Measurements from ENCODE around the gene LEKR1. TPM values are rescaled to one million over a fixed set of nuclear protein-coding genes. Genes with fewer than 3 reads are reported as not detected.
A peak's percentile ranks its signal among the peaks of the same experiment; 100 is the strongest.

The LEKR1 gene
- total and polyA plus RNA-seq, 2 of the 13 experiments (the other 11 are each of a cell fraction or from before 2014, with no cell fraction given): 0.49 to 1.5 TPM

GRCh38 chr3:156811089-156811862 is 14.9 kb upstream of the LEKR1 start:
- FAIRE-seq (no peak), DNase-seq (ENCODE audit: low spot score) (no peak), ATAC-seq (no peak)
- no TSS peak for BruUV-seq (replicated peaks)
- in situ Hi-C loops (cut with HindIII; ENCODE audit: extremely low pct_ligation_motif_present, low pct_unique_long_range_greater_than_20kb) (no loop called here), intact Hi-C loops (cut with micrococcal nuclease; ENCODE audit: unreplicated experiment) (loop anchor here (5.0 to 10.0 kb wide), 2 partner anchors 274 to 326 kb away; no protein-coding TSS in a partner anchor)
- Histone ChIP-seq H4K20me1 (ENCODE audit: insufficient read depth, low read length) (no peaks in the 10 kb centered on the region), H3K4me3 (replicated peaks in 1 of 3; ENCODE audit: insufficient read depth in 1 of 3, low read depth in 2 of 3, low read length in 3 of 3) (no peak overlapping the region), H3K27ac (ENCODE audit: extremely low read length, insufficient read depth, low read length) (no peak overlapping the region), H3K9ac (ENCODE audit: insufficient read depth, low read depth, low read length) (no peak overlapping the region), H2AFZ (ENCODE audit: low read length) (no peak overlapping the region), H3K4me1 (ENCODE audit: insufficient read depth, low read length) (peaks cover 25% of the 10 kb centered on the region), H3K79me2 (ENCODE audit: insufficient read depth, low read length) (no peaks in the 10 kb centered on the region), H3K4me2 (ENCODE audit: low read depth, low read length) (no peak overlapping the region), H3K9me3 (ENCODE audit: low read length) (no peaks in the 10 kb centered on the region), H3K36me3 (replicated peaks in 1 of 2; ENCODE audit: control insufficient read depth in 1 of 2, insufficient read depth in 2 of 2, low read length in 2 of 2) (no peaks in the 10 kb centered on the region), H3K27me3 (ENCODE audit: control insufficient read depth in 1 of 2, insufficient read depth in 2 of 2, low read length in 2 of 2) (no peaks in the 10 kb centered on the region)
- 45% methylated on average over 2 of the region's 2 CpGs for WGBS (ENCODE audit: low lambda C conversion rate)
- TF ChIP-seq NCOR1 (IDR thresholded peaks at IDR 0.05; ENCODE audit: borderline replicate concordance, low read length): peak; percentile 46; the same call in 1 of the 2 replicates
- TF ChIP-seq ZNF530 (CRISPR knock-in tag; IDR thresholded peaks at IDR 0.05; ENCODE audit: low read depth): no peak
- TF ChIP-seq ZNF619 (CRISPR knock-in tag; IDR thresholded peaks at IDR 0.05): no peak
- TF ChIP-seq HNF4A (CRISPR knock-in tag; IDR thresholded peaks at IDR 0.05): peak; percentile 41; the same call in 1 of the 2 replicates
- no peak for TF ChIP-seq SIX4 (CRISPR knock-in tag; IDR thresholded peaks at IDR 0.05)
- peak; percentile 31 to 74; a peak in 2 of 4 replicates for TF ChIP-seq NR2F1 (CRISPR knock-in tag; IDR thresholded peaks at IDR 0.05)
- TF ChIP-seq RXRB (CRISPR knock-in tag; IDR thresholded peaks at IDR 0.05; ENCODE audit: borderline replicate concordance): no peak
- no peak for TF ChIP-seq ZNF407 (CRISPR knock-in tag; IDR thresholded peaks at IDR 0.05; ENCODE audit: not compliant biosample characterization)
- no peak for TF ChIP-seq HOXA3 (CRISPR knock-in tag; IDR thresholded peaks at IDR 0.05)
- TF ChIP-seq, protein P1, sequence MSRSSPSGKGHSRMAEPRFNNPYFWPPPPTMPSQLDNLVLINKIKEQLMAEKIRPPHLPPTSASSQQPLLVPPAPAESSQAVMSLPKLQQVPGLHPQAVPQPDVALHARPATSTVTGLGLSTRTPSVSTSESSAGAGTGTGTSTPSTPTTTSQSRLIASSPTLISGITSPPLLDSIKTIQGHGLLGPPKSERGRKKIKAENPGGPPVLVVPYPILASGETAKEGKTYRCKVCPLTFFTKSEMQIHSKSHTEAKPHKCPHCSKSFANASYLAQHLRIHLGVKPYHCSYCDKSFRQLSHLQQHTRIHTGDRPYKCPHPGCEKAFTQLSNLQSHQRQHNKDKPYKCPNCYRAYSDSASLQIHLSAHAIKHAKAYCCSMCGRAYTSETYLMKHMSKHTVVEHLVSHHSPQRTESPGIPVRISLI (CRISPR knock-in tag; IDR thresholded peaks at IDR 0.05; ENCODE audit: borderline replicate concordance): no peak
- no peak for TF ChIP-seq MAZ (IDR thresholded peaks at IDR 0.05; ENCODE audit: borderline replicate concordance, low read depth, low read length)
- no peak for TF ChIP-seq MAZ (CRISPR knock-in tag; IDR thresholded peaks at IDR 0.05; ENCODE audit: low read depth)
- TF ChIP-seq ARNT2 (CRISPR knock-in tag; IDR thresholded peaks at IDR 0.05; ENCODE audit: low read depth): no peak
- no peak for TF ChIP-seq ZNF160 (CRISPR knock-in tag; IDR thresholded peaks at IDR 0.05)
- TF ChIP-seq ZBTB38 (CRISPR knock-in tag; IDR thresholded peaks at IDR 0.05): no peak
- POLR2A ChIA-PET: no interaction called here
- CTCF ChIA-PET (ENCODE audit: low intra/inter-chr PET ratio, low total read pairs): no interaction called here
